ENCODE results near the gene SLC24A3.

Gene SLC24A3

GRCh38 chr20:19301142-19301541, 88.7 kb downstream of the SLC24A3 start:
- in situ Hi-C loops (cut with MboI; ENCODE audit: low sequenced_read_pairs) = no loop called here

GRCh38 chr20:19301843-19302242, 89.4 kb downstream of the SLC24A3 start:
- in situ Hi-C loops (cut with MboI; ENCODE audit: low sequenced_read_pairs) = no loop called here

GRCh38 chr20:19302714-19303113, 90.3 kb downstream of the SLC24A3 start:
- in situ Hi-C loops (cut with MboI; ENCODE audit: low sequenced_read_pairs) = no loop called here

- in situ Hi-C loops (cut with MboI; ENCODE audit: low sequenced_read_pairs) = no loop called here
These were observed 91.9 kb downstream of the SLC24A3 start for GRCh38 chr20:19304389-19304788.

GRCh38 chr20:19304886-19305415, 92.5 kb downstream of the SLC24A3 start:
- in situ Hi-C loops (cut with MboI; ENCODE audit: low sequenced_read_pairs) = no loop called here

- in situ Hi-C loops (cut with MboI; ENCODE audit: low sequenced_read_pairs) = no loop called here
These were observed 95.7 kb downstream of the SLC24A3 start for GRCh38 chr20:19308146-19308545.

- in situ Hi-C loops (cut with MboI; ENCODE audit: low sequenced_read_pairs) = no loop called here
These were observed 98.1 kb downstream of the SLC24A3 start for GRCh38 chr20:19310541-19310940.

- in situ Hi-C loops (cut with MboI; ENCODE audit: low sequenced_read_pairs) = no loop called here
These were observed 101.1 kb downstream of the SLC24A3 start for GRCh38 chr20:19313342-19314069.

- in situ Hi-C loops (cut with MboI; ENCODE audit: low sequenced_read_pairs) = no loop called here
These were observed 102.2 kb downstream of the SLC24A3 start for GRCh38 chr20:19314621-19315020.

GRCh38 chr20:19317237-19318069, 105.0 kb downstream of the SLC24A3 start:
- in situ Hi-C loops (cut with MboI; ENCODE audit: low sequenced_read_pairs) = no loop called here

GRCh38 chr20:19318610-19319009, 106.2 kb downstream of the SLC24A3 start:
- in situ Hi-C loops (cut with MboI; ENCODE audit: low sequenced_read_pairs) = no loop called here

- in situ Hi-C loops (cut with MboI; ENCODE audit: low sequenced_read_pairs) = no loop called here
These were observed 107.6 kb downstream of the SLC24A3 start for GRCh38 chr20:19320005-19320404.

GRCh38 chr20:19321176-19321575, 108.7 kb downstream of the SLC24A3 start:
- in situ Hi-C loops (cut with MboI; ENCODE audit: low sequenced_read_pairs) = no loop called here

- in situ Hi-C loops (cut with MboI; ENCODE audit: low sequenced_read_pairs) = no loop called here
These were observed 109.9 kb downstream of the SLC24A3 start for GRCh38 chr20:19322061-19322985.

GRCh38 chr20:19327401-19327800, 115.0 kb downstream of the SLC24A3 start:
- in situ Hi-C loops (cut with MboI; ENCODE audit: low sequenced_read_pairs) = no loop called here

GRCh38 chr20:19328676-19329075, 116.2 kb downstream of the SLC24A3 start:
- in situ Hi-C loops (cut with MboI; ENCODE audit: low sequenced_read_pairs) = no loop called here

GRCh38 chr20:19330038-19330437, 117.6 kb downstream of the SLC24A3 start:
- in situ Hi-C loops (cut with MboI; ENCODE audit: low sequenced_read_pairs) = no loop called here

- in situ Hi-C loops (cut with MboI; ENCODE audit: low sequenced_read_pairs) = no loop called here
These were observed 118.3 kb downstream of the SLC24A3 start for GRCh38 chr20:19330731-19331130.

GRCh38 chr20:19333563-19333962, 121.1 kb downstream of the SLC24A3 start:
- in situ Hi-C loops (cut with MboI; ENCODE audit: low sequenced_read_pairs) = no loop called here

GRCh38 chr20:19335341-19335740, 122.9 kb downstream of the SLC24A3 start:
- in situ Hi-C loops (cut with MboI; ENCODE audit: low sequenced_read_pairs) = no loop called here

GRCh38 chr20:19335916-19336315, 123.5 kb downstream of the SLC24A3 start:
- in situ Hi-C loops (cut with MboI; ENCODE audit: low sequenced_read_pairs) = no loop called here
